Measurements from ENCODE around the gene COL4A3. TPM values are rescaled to one million over a fixed set of nuclear protein-coding genes. Genes with fewer than 3 reads are reported as not detected.

Gene COL4A3
- total RNA-seq, 3 donors from 2014 or later: 2.9 to 3.7 (median 3.3) TPM

DNA sequence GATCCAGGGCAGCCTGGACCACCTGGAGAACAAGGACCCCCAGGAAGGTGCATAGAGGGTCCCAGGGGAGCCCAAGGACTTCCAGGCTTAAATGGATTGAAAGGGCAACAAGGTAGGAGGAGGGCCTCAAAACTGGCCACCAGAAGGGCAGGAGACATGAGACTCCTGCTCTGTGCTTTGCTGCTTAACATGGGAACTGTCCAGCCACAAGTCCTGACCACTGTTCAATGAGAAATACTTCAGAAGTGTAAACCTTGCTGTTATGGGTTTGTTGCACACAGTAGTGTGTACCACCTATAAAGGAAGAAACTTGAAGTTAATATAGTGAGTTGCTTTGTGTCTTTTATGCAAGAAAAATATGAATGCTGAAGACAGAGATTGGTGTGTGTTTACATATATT lies 116.5 kb downstream of the COL4A3 start:
- no peak overlapping the region for H3K27ac ChIP-seq
- no peaks in the 10 kb centered on the region for H3K9me3 ChIP-seq
- no peaks in the 10 kb centered on the region for H3K36me3 ChIP-seq
- DNase-seq (ENCODE audit: low spot score in 2 of 2): no peak
- no peaks in the 10 kb centered on the region for H3K4me1 ChIP-seq
- intact Hi-C loops (cut with DNase I; ENCODE audit: low total_unique reads): no loop called here
- no peak overlapping the region for H3K4me3 ChIP-seq
- H3K27me3 ChIP-seq: no peaks in the 10 kb centered on the region
- TF ChIP-seq CTCF (IDR thresholded peaks at IDR 0.05) (no peak), POLR2AphosphoS5 (IDR thresholded peaks at IDR 0.05) (no peak), POLR2A (IDR thresholded peaks at IDR 0.05) (no peak)

- DNase-seq (ENCODE audit: low spot score in 2 of 2): no peak
- Histone ChIP-seq H3K9me3 (no peaks in the 10 kb centered on the region), H3K4me1 (no peaks in the 10 kb centered on the region), H3K36me3 (no peaks in the 10 kb centered on the region), H3K27ac (no peak overlapping the region), H3K27me3 (no peaks in the 10 kb centered on the region), H3K4me3 (no peak overlapping the region)
- intact Hi-C loops (cut with DNase I; ENCODE audit: low total_unique reads): no loop called here
- TF ChIP-seq POLR2A (IDR thresholded peaks at IDR 0.05): no peak
- no peak for TF ChIP-seq POLR2AphosphoS5 (IDR thresholded peaks at IDR 0.05)
- no peak for TF ChIP-seq CTCF (IDR thresholded peaks at IDR 0.05)
Observed at GRCh38 chr2:227285741-227286236, 121.4 kb downstream of the COL4A3 start.

- Histone ChIP-seq H3K27me3 (no peaks in the 10 kb centered on the region), H3K27ac (no peak overlapping the region), H3K36me3 (no peaks in the 10 kb centered on the region), H3K9me3 (no peaks in the 10 kb centered on the region), H3K4me1 (no peaks in the 10 kb centered on the region), H3K4me3 (no peak overlapping the region)
- no peak for DNase-seq (ENCODE audit: low spot score in 2 of 2)
- no peak for TF ChIP-seq CTCF (IDR thresholded peaks at IDR 0.05)
- no peak for TF ChIP-seq POLR2AphosphoS5 (IDR thresholded peaks at IDR 0.05)
- no peak for TF ChIP-seq POLR2A (IDR thresholded peaks at IDR 0.05)
- intact Hi-C loops (cut with DNase I; ENCODE audit: low total_unique reads): no loop called here
Observed at GRCh38 chr2:227287771-227288170, 123.3 kb downstream of the COL4A3 start.

GRCh38 chr2:227292314-227292713 lies 127.9 kb downstream of the COL4A3 start:
- Histone ChIP-seq H3K27ac (no peak overlapping the region), H3K27me3 (no peaks in the 10 kb centered on the region), H3K4me1 (no peaks in the 10 kb centered on the region), H3K36me3 (no peaks in the 10 kb centered on the region), H3K4me3 (no peak overlapping the region), H3K9me3 (no peaks in the 10 kb centered on the region)
- intact Hi-C loops (cut with DNase I; ENCODE audit: low total_unique reads): no loop called here
- no peak for TF ChIP-seq POLR2AphosphoS5 (IDR thresholded peaks at IDR 0.05)
- TF ChIP-seq POLR2A (IDR thresholded peaks at IDR 0.05): no peak
- TF ChIP-seq CTCF (IDR thresholded peaks at IDR 0.05): no peak
- no peak for DNase-seq (ENCODE audit: low spot score in 2 of 2)

DNA sequence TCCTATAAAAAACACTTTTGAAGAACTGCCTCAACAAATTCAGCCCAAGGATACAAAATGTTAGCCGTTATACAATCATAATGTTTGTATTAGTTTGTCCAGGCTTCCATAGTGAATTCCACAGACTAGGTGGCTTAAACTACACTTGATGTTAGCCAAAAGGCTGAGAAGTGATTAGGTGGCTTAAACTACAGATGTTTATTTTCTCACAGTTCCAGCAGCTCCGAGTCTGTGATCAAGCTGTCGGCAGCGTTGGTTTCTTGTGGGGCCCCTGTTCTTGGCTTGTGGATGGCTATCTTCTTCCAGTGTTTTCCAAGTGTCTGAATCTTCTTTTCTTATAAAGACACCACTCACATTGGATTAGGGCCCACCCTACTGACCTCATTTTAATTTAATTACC lies 129.1 kb downstream of the COL4A3 start:
- H3K36me3 ChIP-seq: no peaks in the 10 kb centered on the region

More for the DNA sequence above, 129.1 kb downstream of the COL4A3 start:
- H3K9me3 ChIP-seq: no peaks in the 10 kb centered on the region
- H3K27me3 ChIP-seq: no peaks in the 10 kb centered on the region
- TF ChIP-seq POLR2AphosphoS5 (IDR thresholded peaks at IDR 0.05) (no peak), CTCF (IDR thresholded peaks at IDR 0.05) (no peak), POLR2A (IDR thresholded peaks at IDR 0.05) (no peak)
- intact Hi-C loops (cut with DNase I; ENCODE audit: low total_unique reads): no loop called here
- DNase-seq (ENCODE audit: low spot score in 2 of 2): no peak
- no peaks in the 10 kb centered on the region for H3K4me1 ChIP-seq
- no peak overlapping the region for H3K4me3 ChIP-seq
- no peak overlapping the region for H3K27ac ChIP-seq
